Mesenchymal stem cell (in vitro differentiated cells and primary cell): Measurements from ENCODE around the gene CCDC188.

Experiments used
- DNase-seq: peaks from one replicate; pipeline ENCODE4 v3.0.0-alpha.2; 2013
- H2AFZ ChIP-seq: one replicate; pipeline ENCODE4 v1.6.1; 2013; ENCODE audit warnings: low read depth, mild to moderate bottlenecking, control low read depth, inconsistent platforms, low read length, moderate library complexity
- H2AK5ac ChIP-seq: 2 replicates; pipeline ENCODE4 v1.6.1; 2013; ENCODE audit warnings: low read length, moderate library complexity, mild to moderate bottlenecking, inconsistent platforms; ENCODE audit not compliant: severe bottlenecking
- H2BK120ac ChIP-seq: one replicate; pipeline ENCODE4 v1.6.1; 2013; ENCODE audit warnings: low read depth, mild to moderate bottlenecking, inconsistent platforms, low read length, moderate library complexity
- H2BK12ac ChIP-seq, 2 experiments: one replicate each; pipeline ENCODE4 v1.6.1; 2013; ENCODE audit warnings: inconsistent platforms in 2 of 2, low read length in 2 of 2, mild to moderate bottlenecking in 2 of 2, moderate library complexity in 2 of 2, control low read depth in 1 of 2
- H2BK15ac ChIP-seq: one replicate; pipeline ENCODE4 v1.6.1; 2013; ENCODE audit warnings: mild to moderate bottlenecking, low read depth, inconsistent platforms; ENCODE audit not compliant: poor library complexity, severe bottlenecking
- H2BK5ac ChIP-seq: 2 replicates; pipeline ENCODE4 v1.6.1; 2013; ENCODE audit warnings: low read depth, mild to moderate bottlenecking, low read length, control low read depth, inconsistent platforms; ENCODE audit not compliant: poor library complexity, severe bottlenecking
- H3K14ac ChIP-seq, 2 experiments: one replicate each; pipeline ENCODE4 v1.6.1; 2013; ENCODE audit warnings: inconsistent platforms in 2 of 2, low read length in 2 of 2, control low read depth in 1 of 2, mild to moderate bottlenecking in 1 of 2, moderate library complexity in 1 of 2
- H3K18ac ChIP-seq, 2 experiments: one replicate each; pipeline ENCODE4 v1.6.1; 2013; ENCODE audit warnings: inconsistent platforms in 2 of 2, low read length in 2 of 2, control low read depth in 1 of 2, low read depth in 1 of 2, mild to moderate bottlenecking in 1 of 2
- H3K23ac ChIP-seq, 2 experiments: one replicate each; pipeline ENCODE4 v1.6.1; 2013; ENCODE audit warnings: inconsistent platforms in 2 of 2, low read length in 2 of 2, mild to moderate bottlenecking in 2 of 2, moderate library complexity in 2 of 2, control low read depth in 1 of 2
- H3K27ac ChIP-seq: 2 replicates; pipeline ENCODE4 v1.5.1; 2013; ENCODE audit warnings: mild to moderate bottlenecking, moderate library complexity, low read length, control low read depth, inconsistent platforms; ENCODE audit not compliant: poor library complexity, severe bottlenecking
- H3K27me3 ChIP-seq, 2 experiments: 2 replicates each; pipeline versions ENCODE4 v1.6.1 to v1.7.0; 2013; ENCODE audit warnings: low read length in 2 of 2, mild to moderate bottlenecking in 2 of 2, moderate library complexity in 2 of 2, control low read depth in 1 of 2, inconsistent platforms in 1 of 2; ENCODE audit not compliant: control insufficient read depth in 1 of 2, insufficient read depth in 1 of 2
- H3K36me3 ChIP-seq, 2 experiments: 2 replicates each; pipeline versions ENCODE4 v1.6.1 to v1.7.0; 2013; ENCODE audit warnings: low read length in 2 of 2, control low read depth in 1 of 2, inconsistent platforms in 1 of 2, low read depth in 1 of 2, mild to moderate bottlenecking in 1 of 2; ENCODE audit not compliant: insufficient read depth in 2 of 2, control insufficient read depth in 1 of 2
- H3K4ac ChIP-seq, 2 experiments: one replicate each; pipeline ENCODE4 v1.6.1; 2013; ENCODE audit warnings: inconsistent platforms in 2 of 2, low read length in 2 of 2, mild to moderate bottlenecking in 2 of 2, moderate library complexity in 2 of 2, control low read depth in 1 of 2, low read depth in 1 of 2
- H3K4me1 ChIP-seq: 2 replicates; pipeline ENCODE4 v1.6.1; 2013; ENCODE audit warnings: low read depth, low read length, control low read depth; ENCODE audit not compliant: control insufficient read depth, insufficient read depth
- H3K4me2 ChIP-seq: 2 replicates; pipeline ENCODE4 v1.6.1; 2013; ENCODE audit warnings: low read length, mild to moderate bottlenecking, inconsistent platforms; ENCODE audit not compliant: poor library complexity, severe bottlenecking
- H3K4me3 ChIP-seq, 2 experiments: 2 replicates each; pipeline versions ENCODE4 v1.5.1 to v1.7.0; 2013; ENCODE audit warnings: low read length in 2 of 2, mild to moderate bottlenecking in 2 of 2, control low read depth in 1 of 2, low read depth in 1 of 2; ENCODE audit not compliant: insufficient read depth in 1 of 2
- H3K79me1 ChIP-seq: replicated peaks from 2 replicates; pipeline ENCODE4 v1.6.1; 2013; ENCODE audit warnings: mild to moderate bottlenecking, control low read depth, low read length, inconsistent platforms; ENCODE audit not compliant: poor library complexity, severe bottlenecking
- H3K9ac ChIP-seq: 2 replicates; pipeline ENCODE4 v1.7.0; 2013; ENCODE audit warnings: mild to moderate bottlenecking, low read length, moderate library complexity
- H3K9me3 ChIP-seq: 2 replicates; pipeline ENCODE4 v1.7.0; 2013; ENCODE audit warnings: mild to moderate bottlenecking, low read length; ENCODE audit not compliant: control insufficient read depth
- H4K8ac ChIP-seq: one replicate; pipeline ENCODE4 v1.6.1; 2013; ENCODE audit warnings: inconsistent platforms, mild to moderate bottlenecking, low read length, moderate library complexity
- H4K91ac ChIP-seq: one replicate; pipeline ENCODE4 v1.6.1; 2013; ENCODE audit warnings: mild to moderate bottlenecking, low read length, inconsistent platforms
- WGBS: methylation state at CpG from one replicate; pipeline ENCODE4 v1.1.7; 2013; ENCODE audit warnings: mixed read lengths; 5-methylcytosine and 5-hydroxymethylcytosine counted together

The CCDC188 gene

GRCh38 chr22:20136603-20136873, 14.3 kb downstream of the CCDC188 start:
- no peak overlapping the region for H3K18ac ChIP-seq
- DNase-seq = no peak
- peaks cover 43% of the 10 kb centered on the region for H3K79me1 ChIP-seq
- no peak overlapping the region for H3K4me2 ChIP-seq
- H3K23ac ChIP-seq = no peak overlapping the region
- no peak overlapping the region for H2BK15ac ChIP-seq
- peaks cover 10 to 52% of the 10 kb centered on the region in 2 experiments for H3K36me3 ChIP-seq
- peak overlapping the region; percentile 63 for H4K91ac ChIP-seq
- H3K9me3 ChIP-seq = no peaks in the 10 kb centered on the region
- 97% methylated on average over 5 of the region's 5 CpGs for WGBS
- H3K4me1 ChIP-seq = peaks cover 64% of the 10 kb centered on the region
- no peak overlapping the region for H2BK120ac ChIP-seq
- no peak overlapping the region for H2BK12ac ChIP-seq
- no peak overlapping the region for H3K14ac ChIP-seq
- no peak overlapping the region for H3K9ac ChIP-seq
- no peak overlapping the region for H4K8ac ChIP-seq
- no peak overlapping the region for H2AFZ ChIP-seq
- H2BK5ac ChIP-seq = no peak overlapping the region
- no peaks in the 10 kb centered on the region for H3K27me3 ChIP-seq
- no peak overlapping the region for H3K27ac ChIP-seq
- no peak overlapping the region for H3K4ac ChIP-seq
- H3K4me3 ChIP-seq = no peak overlapping the region
- H2AK5ac ChIP-seq = no peak overlapping the region

- Histone ChIP-seq H2AK5ac (no peak overlapping the region), H3K27ac (no peak overlapping the region), H3K9ac (no peak overlapping the region), H3K4me1 (peaks cover 58% of the 10 kb centered on the region), H2BK5ac (no peak overlapping the region), H3K4me3 (no peak overlapping the region), H3K23ac (peak overlapping the region in 1 of 2 experiments; percentile 19), H4K8ac (no peak overlapping the region), H4K91ac (peak overlapping the region; percentile 63), H3K79me1 (peaks cover 43% of the 10 kb centered on the region), H3K27me3 (no peaks in the 10 kb centered on the region), H3K4me2 (no peak overlapping the region), H3K18ac (no peak overlapping the region), H3K36me3 (peaks cover 10 to 49% of the 10 kb centered on the region in 2 experiments), H3K9me3 (no peaks in the 10 kb centered on the region), H2BK120ac (no peak overlapping the region), H3K4ac (no peak overlapping the region), H2AFZ (no peak overlapping the region), H2BK15ac (no peak overlapping the region), H2BK12ac (no peak overlapping the region), H3K14ac (no peak overlapping the region)
- DNase-seq = no peak
- WGBS = 96% methylated on average over 25 of the region's 25 CpGs
Observed at GRCh38 chr22:20135806-20136602, 14.9 kb downstream of the CCDC188 start.

- Histone ChIP-seq H3K18ac (no peak overlapping the region), H2AK5ac (no peak overlapping the region), H3K79me1 (peaks cover 38% of the 10 kb centered on the region), H3K4me3 (no peak overlapping the region), H2BK5ac (no peak overlapping the region), H3K36me3 (peaks cover 10 to 41% of the 10 kb centered on the region in 2 experiments), H3K27ac (no peak overlapping the region), H3K9me3 (no peaks in the 10 kb centered on the region), H2BK12ac (no peak overlapping the region), H3K23ac (no peak overlapping the region), H3K14ac (no peak overlapping the region), H2BK15ac (no peak overlapping the region), H3K9ac (no peak overlapping the region), H3K4ac (no peak overlapping the region), H2BK120ac (no peak overlapping the region), H4K91ac (no peak overlapping the region), H3K27me3 (no peaks in the 10 kb centered on the region), H3K4me2 (no peak overlapping the region), H2AFZ (no peak overlapping the region), H4K8ac (no peak overlapping the region), H3K4me1 (peaks cover 57% of the 10 kb centered on the region)
- no peak for DNase-seq
- 75% methylated on average over 4 of the region's 4 CpGs for WGBS
Observed at GRCh38 chr22:20135265-20135664, 15.6 kb downstream of the CCDC188 start.

GRCh38 chr22:20133930-20134549, 16.8 kb downstream of the CCDC188 start:
- H2BK12ac ChIP-seq = peak overlapping the region in 1 of 2 experiments; percentile 37
- no peak for DNase-seq
- H3K36me3 ChIP-seq = peaks cover 0 to 29% of the 10 kb centered on the region in 2 experiments
- H3K4ac ChIP-seq = no peak overlapping the region
- H3K79me1 ChIP-seq = peaks cover 26% of the 10 kb centered on the region
- 81% methylated on average over 12 of the region's 12 CpGs for WGBS
- H3K4me1 ChIP-seq = peaks cover 57% of the 10 kb centered on the region
- H4K8ac ChIP-seq = no peak overlapping the region
- H3K27ac ChIP-seq = no peak overlapping the region
- H3K4me2 ChIP-seq = no peak overlapping the region
- no peak overlapping the region for H2AK5ac ChIP-seq
- H2BK5ac ChIP-seq = no peak overlapping the region
- H2AFZ ChIP-seq = no peak overlapping the region
- no peak overlapping the region for H3K14ac ChIP-seq
- no peak overlapping the region for H3K18ac ChIP-seq
- no peak overlapping the region for H3K4me3 ChIP-seq
- no peaks in the 10 kb centered on the region for H3K9me3 ChIP-seq
- no peak overlapping the region for H4K91ac ChIP-seq
- H3K23ac ChIP-seq = peak overlapping the region in 1 of 2 experiments; percentile 27
- H2BK120ac ChIP-seq = no peak overlapping the region
- H3K27me3 ChIP-seq = no peaks in the 10 kb centered on the region
- H3K9ac ChIP-seq = no peak overlapping the region
- peak overlapping the region; percentile 52 for H2BK15ac ChIP-seq
